Activated CD8-positive, alpha-beta memory T cell treated with anti-CD3 and anti-CD28 coated beads for 36 hours (primary cell): Measurements from ENCODE around the gene MYB. TPM values are rescaled to one million over a fixed set of nuclear protein-coding genes. Genes with fewer than 3 reads are reported as not detected.
"Not testable (repeated sequence)": the region's sequence is repeated elsewhere in the genome, so short reads cannot be mapped to it uniquely, and the experiment has no call there.

ENCODE experiments used
- CTCF ChIA-PET: fragments of 350-600 bp; sonication (Branson Sonifier 250); formaldehyde crosslinking; loops from one replicate; lab custom pipeline; 2021; ENCODE audit warnings: antibody characterized with exemption; lab: Charles Lee
- POLR2A ChIA-PET: fragments of 350-600 bp; sonication (Branson Sonifier 250); formaldehyde crosslinking; loops from one replicate; lab custom pipeline; 2021; ENCODE audit warnings: antibody characterized with exemption; lab: Charles Lee
- total RNA-seq, 2 experiments: library from RNA; stranded (reverse); gene quantifications; one replicate each; pipeline ENCODE4 v1.2.3, GENCODE V29; 2021

The MYB gene
- 10 to 100 TPM; 29.1 to 30.7 TPM for total RNA-seq

- CTCF ChIA-PET: interaction anchor here (1.0 to 1.7 kb wide), 2 partner anchors 18 to 23 kb away, joined by 3 to 9 read pairs; no protein-coding TSS in a partner anchor
- POLR2A ChIA-PET: interaction anchor here (1.0 to 1.2 kb wide), 2 partner anchors 18 to 21 kb away, joined by 6 to 7 read pairs; no protein-coding TSS in a partner anchor
Measured at GRCh38 chr6:135180542-135181332, at the start of gene MYB. MYB (plus strand) TSS chr6:135181308; CDS start chr6:135181514, 206 bp downstream.

GRCh38 chr6:135132776-135133175, 48.3 kb upstream of the MYB start:
- ChIA-PET POLR2A (no interaction called here), CTCF (no interaction called here)

DNA sequence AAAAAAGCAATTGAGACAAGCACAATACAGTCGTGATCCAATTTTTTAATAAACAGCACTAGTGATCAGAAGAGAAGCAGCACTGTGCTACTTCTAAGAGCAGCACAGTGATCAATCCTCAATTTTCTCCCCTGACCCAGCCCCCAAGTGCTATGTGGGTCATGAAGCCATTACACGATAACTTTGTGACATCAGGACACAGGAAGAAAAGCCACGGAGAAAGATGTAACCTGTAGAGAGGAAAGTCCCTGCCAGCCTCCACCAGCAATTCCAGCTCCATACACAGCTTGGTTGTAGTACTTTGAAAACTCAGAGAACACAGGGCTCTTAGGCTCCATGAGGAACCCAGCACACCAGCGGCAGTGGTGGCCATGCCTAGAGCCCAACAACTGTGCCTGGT, 45.3 kb upstream of the MYB start:
- POLR2A ChIA-PET: no interaction called here
- CTCF ChIA-PET: interaction anchor here (0.6 kb wide), 1 partner anchor 270 kb away, joined by 3 read pairs; no protein-coding TSS in a partner anchor

DNA sequence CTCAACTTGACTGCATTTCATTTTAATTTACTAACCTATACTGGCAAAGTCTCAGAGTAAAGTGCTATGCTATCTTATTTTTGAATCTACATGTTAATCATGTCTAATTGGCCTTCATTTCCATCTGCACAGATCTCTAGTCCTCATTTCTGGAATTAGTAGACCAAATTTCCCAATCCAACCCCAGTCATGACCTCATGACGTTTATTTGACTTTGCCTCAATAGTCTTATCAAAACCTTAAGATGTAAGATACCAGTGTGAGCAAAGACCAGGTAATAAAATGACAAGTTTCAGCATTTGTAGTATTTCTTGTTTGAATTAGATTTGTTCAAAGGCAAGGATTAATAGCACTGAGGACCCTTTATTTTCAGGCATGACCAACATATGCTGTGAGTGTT, 43.3 kb upstream of the MYB start:
- ChIA-PET CTCF (interaction anchor here (1.0 kb wide), 1 partner anchor 9 kb away, joined by 3 read pairs; no protein-coding TSS in a partner anchor), POLR2A (no interaction called here)

GRCh38 chr6:135141182-135141581, 39.9 kb upstream of the MYB start:
- ChIA-PET POLR2A (no interaction called here), CTCF (interaction anchor here (0.7 kb wide), 1 partner anchor 10 kb away, joined by 3 read pairs; no protein-coding TSS in a partner anchor)

GRCh38 chr6:135141728-135142127, 39.4 kb upstream of the MYB start:
- ChIA-PET CTCF (interaction anchor here (0.7 kb wide), 1 partner anchor 11 kb away, joined by 3 read pairs; no protein-coding TSS in a partner anchor), POLR2A (interaction anchor here (1.1 kb wide), 1 partner anchor 356 kb away, joined by 3 read pairs; no protein-coding TSS in a partner anchor)

DNA sequence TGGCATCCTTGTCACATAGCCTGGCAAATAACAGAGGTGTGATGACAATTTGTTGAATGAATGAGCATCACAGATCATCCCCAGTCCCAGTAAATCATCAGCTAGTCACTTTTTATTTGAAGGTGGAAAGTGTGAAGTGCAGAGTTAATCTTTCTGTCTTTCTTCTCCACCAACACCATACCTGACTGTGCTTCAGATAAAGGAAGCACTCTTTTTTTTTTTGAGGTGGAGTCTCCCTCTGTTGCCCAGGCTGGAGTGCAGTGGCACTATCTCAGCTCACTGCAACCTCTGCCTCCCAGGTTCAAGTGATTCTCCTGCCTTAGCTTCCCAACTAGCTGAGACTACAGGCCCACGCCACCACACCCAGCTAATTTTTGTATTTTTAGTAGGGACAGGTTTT, 38.9 kb upstream of the MYB start:
- CTCF ChIA-PET: not testable (repeated sequence)
- POLR2A ChIA-PET: interaction anchor here (1.1 kb wide), 1 partner anchor 356 kb away, joined by 3 read pairs; no protein-coding TSS in a partner anchor

DNA sequence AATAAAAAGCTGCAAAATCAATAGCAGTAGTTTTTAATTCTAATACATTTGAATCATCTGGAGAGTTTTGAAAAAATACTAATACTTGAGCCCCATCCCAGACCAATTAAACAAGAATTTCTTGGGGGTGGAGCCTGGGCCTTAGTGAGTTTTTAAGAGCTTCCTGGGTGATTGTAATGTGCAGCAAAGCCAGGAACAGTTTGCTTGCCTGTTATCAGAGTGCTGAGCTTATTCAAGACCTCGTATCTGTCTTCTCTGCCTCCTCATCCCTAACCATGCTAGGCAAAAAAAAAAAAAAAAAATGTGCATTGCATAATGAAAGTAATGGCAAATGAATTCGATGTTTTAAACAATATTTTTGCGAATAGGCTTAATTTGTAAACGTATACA, 36.4 kb upstream of the MYB start:
- CTCF ChIA-PET: interaction anchor here (0.8 to 2.2 kb wide), 7 partner anchors 18 to 281 kb away, joined by 3 to 14 read pairs (median 4); no protein-coding TSS in a partner anchor
- POLR2A ChIA-PET: interaction anchor here (1.0 kb wide), 1 partner anchor 15 kb away, joined by 3 read pairs; no protein-coding TSS in a partner anchor

DNA sequence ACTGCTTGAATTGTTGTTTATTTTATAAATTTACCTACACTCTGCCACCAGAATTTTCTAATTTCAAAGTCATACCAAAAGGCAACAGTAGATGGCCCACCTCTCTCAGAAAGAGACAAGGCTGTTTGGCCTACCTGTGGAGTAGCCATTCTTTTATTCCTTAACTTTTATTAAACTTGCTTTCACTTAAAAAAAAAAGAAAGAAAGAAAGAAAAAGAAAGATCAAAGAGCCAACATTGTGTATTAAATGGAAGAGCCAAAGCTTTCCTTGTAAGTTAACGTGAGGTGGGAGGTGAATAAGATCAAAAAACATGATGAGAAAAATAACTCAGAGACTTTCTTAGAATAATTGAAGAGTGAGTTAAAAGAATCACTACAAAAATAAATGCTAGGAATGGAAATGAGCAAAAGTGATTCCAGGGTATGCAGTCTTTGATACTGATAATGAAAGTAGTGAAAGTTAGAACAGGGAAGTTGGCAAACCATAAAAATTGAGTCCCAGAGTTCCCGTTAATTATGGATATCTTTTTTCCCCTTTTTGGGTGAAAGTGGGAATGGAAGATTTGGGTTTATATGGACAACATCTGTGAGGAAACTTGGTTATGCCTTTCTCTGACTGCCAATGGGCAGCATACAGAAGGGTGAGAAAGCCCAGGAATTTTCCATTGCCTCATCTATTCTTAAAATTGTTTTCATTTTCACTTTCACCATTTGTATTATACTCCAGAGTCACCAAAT, 35.9 kb upstream of the MYB start:
- ChIA-PET CTCF (interaction anchor here (0.8 to 2.2 kb wide), 6 partner anchors 22 to 280 kb away, joined by 3 to 14 read pairs (median 4); no protein-coding TSS in a partner anchor), POLR2A (interaction anchor here (1.0 kb wide), 1 partner anchor 16 kb away, joined by 3 read pairs; no protein-coding TSS in a partner anchor)

DNA sequence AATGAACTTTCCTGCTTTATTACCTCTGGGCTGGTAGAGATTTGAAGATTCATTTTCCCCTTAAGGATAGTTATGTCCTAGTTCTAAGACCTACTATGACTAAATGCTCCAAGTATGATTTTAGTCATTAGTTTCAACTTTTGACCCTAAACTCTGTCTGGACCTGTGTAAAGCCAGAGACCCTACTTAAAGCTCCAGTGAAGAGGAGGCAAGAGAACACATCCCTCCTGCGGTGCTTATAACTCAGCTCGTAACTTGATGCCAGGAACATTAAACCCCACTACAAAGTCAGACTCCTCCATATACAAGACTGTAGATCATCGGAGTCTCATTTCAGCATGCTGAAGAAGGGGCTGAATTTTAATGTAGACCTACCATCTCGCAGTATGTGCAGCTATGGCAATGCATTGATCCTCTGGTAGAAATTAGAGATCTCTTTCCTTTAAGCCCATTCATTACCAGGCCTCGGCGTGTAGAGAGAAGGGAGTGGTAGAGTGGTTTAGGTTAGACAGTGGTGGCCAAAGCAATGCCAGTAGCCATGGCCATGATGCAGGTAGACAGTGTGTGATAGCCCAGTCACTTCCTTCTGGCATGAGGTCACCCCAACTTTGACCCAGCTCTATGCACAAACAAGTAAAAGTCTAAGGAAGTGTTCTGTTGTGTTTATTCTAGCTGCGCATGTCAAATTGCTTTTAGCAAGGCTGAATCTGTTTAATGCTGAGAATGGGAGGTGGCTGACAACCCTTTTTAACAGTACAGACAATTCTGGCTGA, 34.8 kb upstream of the MYB start:
- ChIA-PET POLR2A (no interaction called here), CTCF (interaction anchor here (0.8 kb wide), 1 partner anchor 37 kb away, joined by 3 read pairs; no protein-coding TSS in a partner anchor)

DNA sequence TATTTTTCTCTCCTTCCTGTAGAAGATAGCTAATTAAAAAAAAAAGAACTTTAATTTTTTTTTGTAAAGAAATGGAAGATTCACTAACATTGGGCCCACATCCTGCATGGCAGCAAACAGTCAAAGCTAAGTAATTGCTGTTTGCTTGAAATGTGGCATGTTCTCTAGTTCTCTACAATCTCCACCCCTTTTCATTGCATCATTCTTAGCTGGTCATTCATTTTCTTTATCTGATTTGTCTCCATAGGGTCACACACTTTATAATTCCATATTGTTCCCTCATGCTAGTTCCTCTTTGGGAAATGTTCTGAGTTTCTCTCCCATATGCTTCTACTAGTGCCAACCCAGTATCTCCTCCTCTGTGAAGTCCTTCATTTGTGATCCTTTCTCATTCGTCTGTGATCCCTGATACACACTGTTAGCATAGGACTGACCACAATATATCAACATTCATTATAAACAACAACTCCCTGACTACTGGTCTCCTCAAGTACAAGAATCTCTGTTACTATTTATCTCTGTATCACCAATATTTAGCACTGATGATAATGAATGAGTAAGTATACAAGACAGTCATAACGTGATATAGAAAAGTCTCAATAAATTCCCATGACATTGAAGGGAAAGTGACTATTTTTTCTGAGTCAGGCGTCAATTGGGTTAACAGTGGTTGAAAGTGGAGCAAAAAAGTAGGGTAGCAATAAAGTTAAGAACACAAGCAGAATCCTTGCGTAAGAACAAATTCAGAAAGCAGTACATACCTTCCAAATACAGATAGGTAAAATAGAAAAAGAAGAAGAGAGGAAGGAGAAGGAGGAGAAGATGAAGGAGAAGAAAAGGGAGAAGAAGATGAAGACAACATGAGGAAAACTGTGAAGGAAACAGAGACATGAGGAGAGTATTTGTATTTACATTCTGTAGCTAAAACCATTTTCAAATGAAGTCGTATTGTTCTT, 33.2 kb upstream of the MYB start:
- ChIA-PET CTCF (interaction anchor here (0.6 to 0.9 kb wide), 2 partner anchors 34 to 53 kb away, joined by 3 to 4 read pairs; no protein-coding TSS in a partner anchor), POLR2A (no interaction called here)

DNA sequence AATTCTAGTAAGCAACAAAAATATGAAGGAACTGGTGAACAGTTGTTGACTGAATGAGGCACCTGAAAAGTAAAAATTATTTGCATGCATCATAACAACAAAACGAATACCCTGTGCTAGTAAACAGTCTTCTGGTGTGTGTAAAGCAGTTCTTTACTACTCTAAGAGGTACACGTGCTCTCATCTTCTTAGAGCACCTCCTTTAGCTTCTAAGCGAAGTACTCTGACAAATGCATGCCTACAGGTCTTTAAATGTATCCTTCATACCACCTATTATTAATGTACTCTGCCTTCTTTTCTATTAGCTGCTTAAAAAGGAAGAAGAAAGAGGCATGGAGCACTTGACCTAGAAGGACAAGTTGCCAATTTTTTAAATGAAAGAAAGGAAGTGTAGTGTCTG, 32.2 kb upstream of the MYB start:
- ChIA-PET POLR2A (no interaction called here), CTCF (no interaction called here)

- CTCF ChIA-PET: no interaction called here
- POLR2A ChIA-PET: no interaction called here
Measured at GRCh38 chr6:135149376-135149775, 31.7 kb upstream of the MYB start.

DNA sequence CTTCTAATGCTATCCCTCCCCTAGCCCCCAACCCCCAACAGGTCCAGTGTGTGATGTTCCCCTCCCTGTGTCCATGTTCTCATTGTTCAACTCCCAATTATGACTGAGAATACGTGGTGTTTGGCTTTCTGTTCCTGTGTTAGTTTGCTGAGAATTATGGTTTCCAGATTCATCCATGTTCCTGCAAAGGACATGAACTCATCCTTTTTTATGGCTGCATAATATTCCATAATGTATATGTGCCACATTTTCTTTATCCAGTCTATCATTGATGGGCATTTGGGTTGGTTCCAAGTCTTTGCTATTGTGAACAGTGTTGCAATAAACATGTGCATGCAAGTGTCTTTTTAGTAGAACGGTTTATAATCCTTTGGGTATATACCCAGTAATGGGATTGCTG, 30.6 kb upstream of the MYB start:
- POLR2A ChIA-PET, CTCF ChIA-PET: not testable (repeated sequence)

DNA sequence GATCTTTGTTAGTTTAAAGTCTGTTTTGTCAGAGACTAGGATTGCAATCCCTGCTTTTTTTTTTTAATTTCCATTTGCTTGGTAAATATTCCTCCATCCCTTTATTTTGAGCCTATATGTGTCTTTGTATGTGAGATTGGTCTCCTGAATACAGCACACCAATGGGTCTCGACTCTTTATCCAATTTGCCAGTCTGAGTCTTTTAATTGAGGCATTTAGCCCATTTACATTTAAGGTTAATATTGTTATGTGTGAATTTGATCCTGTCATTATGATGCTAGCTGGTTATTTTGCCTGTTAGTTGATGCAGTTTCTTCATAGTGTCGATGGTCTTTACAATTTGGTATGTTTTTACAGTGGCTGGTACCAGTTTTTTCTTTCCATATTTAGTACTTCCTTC, 27.0 kb upstream of the MYB start:
- POLR2A ChIA-PET, CTCF ChIA-PET: not testable (repeated sequence)

GRCh38 chr6:135158397-135158796, 22.7 kb upstream of the MYB start:
- CTCF ChIA-PET: interaction anchor here (0.6 to 1.3 kb wide), 4 partner anchors 22 to 218 kb away, joined by 3 read pairs; no protein-coding TSS in a partner anchor
- POLR2A ChIA-PET: interaction anchor here (1.8 to 1.9 kb wide), 2 partner anchors 22 to 26 kb away, joined by 6 to 7 read pairs; partner anchors contain the start of gene MYB

GRCh38 chr6:135159531-135159930, 21.6 kb upstream of the MYB start:
- POLR2A ChIA-PET: interaction anchor here (1.2 to 1.9 kb wide), 3 partner anchors 21 to 24 kb away, joined by 4 to 7 read pairs (median 6); partner anchors contain the start of gene MYB
- CTCF ChIA-PET: no interaction called here
